Measurements from ENCODE around the gene CAPN10. TPM values are rescaled to one million over a fixed set of nuclear protein-coding genes. Genes with fewer than 3 reads are reported as not detected.

Gene CAPN10
- total RNA-seq, 1 donor from 2014 or later: 20.4 TPM

DNA sequence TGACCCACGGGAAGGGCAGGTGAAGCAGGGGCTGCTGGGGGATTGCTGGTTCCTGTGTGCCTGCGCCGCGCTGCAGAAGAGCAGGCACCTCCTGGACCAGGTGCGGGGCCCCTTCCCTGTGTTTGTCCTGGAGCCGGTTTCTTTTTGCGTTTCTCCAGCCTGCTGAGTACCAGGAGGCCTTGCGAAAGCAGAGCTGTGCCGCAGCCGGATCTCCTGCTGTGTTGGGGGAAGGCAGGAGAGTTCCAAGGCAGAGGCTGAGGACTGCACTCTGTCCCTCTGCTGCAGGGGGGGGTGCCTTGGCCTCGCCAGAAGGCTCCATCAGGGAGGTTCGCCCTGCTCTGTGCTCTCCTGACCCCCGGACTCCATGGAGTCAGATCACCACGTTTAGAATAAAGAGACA is 2.8 kb downstream of the CAPN10 start:
- DNase-seq (ENCODE audit: low read depth in 2 of 2): no peak

DNA sequence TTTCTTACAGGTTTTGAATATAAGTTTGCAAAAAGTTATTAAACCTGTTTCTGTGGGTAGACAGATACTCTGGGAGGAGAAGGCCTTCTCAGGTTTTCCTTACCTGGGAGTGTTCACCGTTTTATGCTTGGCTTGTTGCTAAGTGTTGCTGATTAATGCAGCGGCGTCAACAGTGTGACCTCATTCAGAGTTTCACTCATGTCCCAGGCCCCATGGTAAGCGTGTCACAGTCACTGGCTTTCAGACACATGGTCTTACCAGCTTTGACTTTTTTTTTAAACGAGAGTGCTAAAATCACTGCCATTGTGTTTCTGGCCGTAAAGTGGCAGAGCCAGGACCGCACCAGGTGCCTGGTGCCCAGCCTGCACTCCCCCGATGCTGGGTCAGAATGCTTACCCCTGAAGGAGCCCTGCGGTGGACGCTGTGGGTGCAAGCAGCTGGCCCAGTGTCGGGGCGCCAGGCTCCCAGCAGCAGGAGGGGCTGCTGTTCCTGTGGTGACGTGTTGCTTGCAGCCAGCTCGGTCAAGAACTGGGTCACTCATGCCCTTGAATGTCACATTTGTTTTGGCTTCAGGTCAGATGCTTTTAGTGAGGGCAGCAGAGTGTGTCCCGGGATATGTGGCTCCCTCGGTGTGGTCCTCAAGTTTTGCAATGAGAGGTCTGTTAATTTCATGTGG is 3.5 kb downstream of the CAPN10 start:
- no peak for DNase-seq (ENCODE audit: low read depth in 2 of 2)

DNA sequence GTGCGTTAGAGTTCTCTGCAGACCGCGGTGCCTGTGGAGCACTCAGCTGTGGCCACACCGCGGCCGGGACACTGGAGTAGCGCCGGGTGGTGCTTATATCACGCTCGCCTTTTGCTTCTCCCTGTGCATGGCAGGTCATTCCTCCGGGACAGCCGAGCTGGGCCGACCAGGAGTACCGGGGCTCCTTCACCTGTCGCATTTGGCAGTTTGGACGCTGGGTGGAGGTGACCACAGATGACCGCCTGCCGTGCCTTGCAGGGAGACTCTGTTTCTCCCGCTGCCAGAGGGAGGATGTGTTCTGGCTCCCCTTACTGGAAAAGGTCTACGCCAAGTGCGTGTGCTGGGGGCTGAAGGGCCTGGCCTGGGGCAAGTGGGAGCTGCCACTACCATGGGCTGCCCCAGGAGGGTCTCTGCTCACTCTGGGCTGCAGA is 4.2 kb downstream of the CAPN10 start:
- DNase-seq (ENCODE audit: low read depth in 2 of 2): no peak

DNA sequence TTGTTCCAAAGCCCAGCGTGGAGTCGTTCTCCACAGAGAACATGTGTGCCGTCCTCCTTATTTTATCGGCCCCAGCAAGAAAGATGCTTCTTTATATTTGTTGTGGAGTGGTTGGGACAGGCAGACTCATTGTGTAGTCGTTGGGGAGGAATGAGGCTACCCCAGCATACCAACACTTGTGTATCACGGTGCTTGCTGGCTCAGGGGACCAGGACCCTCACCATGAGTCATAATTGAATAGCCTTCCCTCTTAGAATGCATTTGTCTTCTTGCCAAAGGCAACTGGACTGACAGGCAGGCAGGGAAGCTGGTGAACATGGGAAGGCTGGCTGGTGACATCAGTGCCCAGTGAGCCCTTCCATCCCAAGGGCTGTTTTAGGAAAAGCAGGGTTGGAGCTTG is 4.7 kb downstream of the CAPN10 start:
- DNase-seq (ENCODE audit: low read depth in 2 of 2): no peak

DNA sequence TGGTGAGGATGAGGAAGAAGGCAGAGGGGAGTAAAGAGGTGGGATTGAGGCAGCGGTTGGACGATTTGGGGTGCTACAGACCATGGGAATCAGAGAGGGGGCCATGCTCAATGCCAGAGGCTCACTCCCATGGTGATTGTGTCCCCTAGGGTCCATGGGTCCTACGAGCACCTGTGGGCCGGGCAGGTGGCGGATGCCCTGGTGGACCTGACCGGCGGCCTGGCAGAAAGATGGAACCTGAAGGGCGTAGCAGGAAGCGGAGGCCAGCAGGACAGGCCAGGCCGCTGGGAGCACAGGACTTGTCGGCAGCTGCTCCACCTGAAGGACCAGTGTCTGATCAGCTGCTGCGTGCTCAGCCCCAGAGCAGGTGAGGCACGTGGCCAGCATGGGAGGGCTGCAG is 5.2 kb downstream of the CAPN10 start:
- DNase-seq (ENCODE audit: low read depth in 2 of 2): no peak

DNA sequence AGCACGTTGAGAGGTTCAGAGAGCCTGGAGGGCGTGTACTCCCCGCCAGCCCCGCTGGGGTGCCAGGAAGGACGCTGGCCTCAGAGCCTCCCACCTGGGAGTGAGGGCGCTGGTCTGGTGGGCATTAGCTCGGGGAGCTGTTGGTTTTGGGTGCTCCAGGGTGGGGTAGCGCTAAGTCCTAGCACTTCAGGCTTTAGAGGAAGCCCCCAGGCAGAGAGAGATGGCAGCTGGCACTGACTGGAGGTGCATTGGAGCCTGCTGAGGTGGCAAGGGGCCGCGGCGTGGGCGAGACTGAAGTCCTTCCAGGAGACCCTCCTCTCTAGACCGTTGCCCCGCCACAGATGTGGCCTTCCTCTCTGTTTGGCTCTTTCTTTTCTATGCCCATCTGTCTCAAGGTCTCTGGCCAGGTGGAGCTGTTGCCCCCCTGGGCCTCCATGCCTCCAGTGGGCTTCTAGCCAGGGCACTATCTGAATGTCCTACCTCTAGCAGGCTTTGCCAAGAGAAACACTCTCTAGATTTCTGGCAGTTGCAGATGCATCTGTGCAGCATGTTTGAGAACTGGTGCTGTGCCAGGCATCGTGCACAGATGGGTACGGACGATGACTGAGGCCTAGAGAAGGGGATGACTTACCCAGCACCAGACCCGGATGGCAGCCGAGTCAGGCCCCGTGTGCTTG is 6.6 kb downstream of the CAPN10 start:
- DNase-seq (ENCODE audit: low read depth in 2 of 2): no peak

DNA sequence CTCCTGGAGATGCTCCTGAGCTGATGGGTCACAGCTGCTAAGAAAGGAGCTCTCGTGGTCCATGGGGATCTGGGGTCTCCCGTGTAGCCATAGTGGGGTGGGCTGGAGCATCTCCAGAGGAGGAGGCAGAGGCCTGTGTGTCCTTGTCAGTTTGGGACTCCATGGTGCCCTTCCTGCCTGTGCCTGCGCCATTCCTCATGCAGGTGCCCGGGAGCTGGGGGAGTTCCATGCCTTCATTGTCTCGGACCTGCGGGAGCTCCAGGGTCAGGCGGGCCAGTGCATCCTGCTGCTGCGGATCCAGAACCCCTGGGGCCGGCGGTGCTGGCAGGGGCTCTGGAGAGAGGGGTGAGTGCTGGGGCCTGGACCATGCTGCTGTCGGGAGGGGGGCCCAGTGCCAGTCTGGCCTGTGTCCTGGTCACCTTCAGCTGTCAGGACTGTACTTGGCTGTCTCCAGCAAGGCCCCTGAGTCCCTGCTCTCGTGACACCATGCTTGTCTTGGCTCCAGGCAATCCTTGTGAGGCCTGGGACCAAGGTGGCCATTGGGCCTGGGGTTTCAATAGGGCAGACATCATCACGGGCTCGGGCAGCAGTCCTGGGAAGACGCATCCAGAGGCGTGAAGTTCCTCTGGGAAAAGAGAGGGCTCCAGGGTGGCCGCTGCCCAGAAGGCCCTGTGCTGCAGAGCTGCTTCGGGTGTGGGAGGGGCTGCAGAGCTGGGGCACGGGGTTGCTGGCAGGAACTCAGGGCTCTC is 7.3 kb downstream of the CAPN10 start:
- DNase-seq (ENCODE audit: low read depth in 2 of 2): no peak

DNA sequence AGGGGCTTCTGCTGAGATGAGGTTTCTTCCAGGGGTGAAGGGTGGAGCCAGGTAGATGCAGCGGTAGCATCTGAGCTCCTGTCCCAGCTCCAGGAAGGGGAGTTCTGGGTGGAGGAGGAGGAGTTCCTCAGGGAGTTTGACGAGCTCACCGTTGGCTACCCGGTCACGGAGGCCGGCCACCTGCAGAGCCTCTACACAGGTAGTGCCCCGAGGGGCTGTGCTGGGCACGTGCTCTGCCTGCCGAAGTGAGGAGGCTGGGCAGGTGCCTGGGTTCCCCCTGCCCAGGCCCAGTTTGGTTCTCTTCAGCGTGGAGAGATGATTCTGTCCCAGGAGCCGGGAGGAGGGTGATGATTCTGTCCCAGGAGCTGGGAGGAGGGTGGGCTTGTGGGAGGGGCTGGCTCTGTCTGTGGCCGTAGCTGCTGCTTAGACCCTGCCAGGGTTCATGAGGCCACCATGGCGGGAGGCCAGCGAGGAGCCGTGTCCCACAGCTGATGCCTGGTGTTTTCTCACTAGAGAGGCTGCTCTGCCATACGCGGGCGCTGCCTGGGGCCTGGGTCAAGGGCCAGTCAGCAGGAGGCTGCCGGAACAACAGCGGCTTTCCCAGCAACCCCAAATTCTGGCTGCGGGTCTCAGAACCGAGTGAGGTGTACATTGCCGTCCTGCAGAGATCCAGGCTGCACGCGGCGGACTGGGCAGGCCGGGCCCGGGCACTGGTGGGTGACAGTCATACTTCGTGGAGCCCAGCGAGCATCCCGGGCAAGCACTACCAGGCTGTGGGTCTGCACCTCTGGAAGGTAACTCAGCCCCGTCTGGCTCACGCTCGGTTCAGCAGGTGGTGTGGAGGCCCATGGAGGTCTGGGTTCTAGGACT is 8.2 kb downstream of the CAPN10 start:
- DNase-seq (ENCODE audit: low read depth in 2 of 2): no peak

DNA sequence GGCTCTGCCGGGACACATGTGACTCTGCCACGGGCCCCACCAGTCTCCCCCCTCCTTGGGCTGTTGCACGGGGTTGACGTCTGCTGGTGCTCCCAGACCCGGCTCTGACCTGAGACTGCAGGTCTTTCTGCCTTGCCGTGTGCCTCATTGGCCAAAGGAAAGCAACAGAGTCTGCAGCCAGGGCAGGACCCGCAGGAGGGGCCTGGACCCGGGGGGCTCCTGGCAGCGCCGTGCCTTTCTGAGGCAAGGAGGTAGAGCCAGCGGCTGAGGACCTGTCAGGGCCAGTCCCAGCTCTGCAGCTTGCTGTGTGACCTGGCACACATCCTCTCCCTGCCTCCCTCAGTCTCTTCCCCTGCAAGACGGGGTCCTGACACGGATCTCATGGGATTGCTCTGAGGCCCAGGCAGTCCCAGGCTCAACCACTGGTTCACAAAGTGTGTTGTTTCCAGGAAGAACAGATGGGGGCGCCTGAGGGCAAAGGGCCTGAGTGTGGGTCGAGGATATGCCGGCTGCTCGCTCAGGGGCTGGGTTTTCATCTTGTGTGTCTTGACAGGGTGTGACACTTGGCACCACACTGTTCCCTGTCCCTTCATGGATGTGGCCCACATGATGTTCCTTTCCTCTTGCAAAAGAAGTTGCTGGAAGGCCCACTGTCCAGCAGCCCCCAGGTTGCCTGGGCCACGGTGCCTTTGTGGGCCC is 9.0 kb downstream of the CAPN10 start:
- no peak for DNase-seq (ENCODE audit: low read depth in 2 of 2)

DNA sequence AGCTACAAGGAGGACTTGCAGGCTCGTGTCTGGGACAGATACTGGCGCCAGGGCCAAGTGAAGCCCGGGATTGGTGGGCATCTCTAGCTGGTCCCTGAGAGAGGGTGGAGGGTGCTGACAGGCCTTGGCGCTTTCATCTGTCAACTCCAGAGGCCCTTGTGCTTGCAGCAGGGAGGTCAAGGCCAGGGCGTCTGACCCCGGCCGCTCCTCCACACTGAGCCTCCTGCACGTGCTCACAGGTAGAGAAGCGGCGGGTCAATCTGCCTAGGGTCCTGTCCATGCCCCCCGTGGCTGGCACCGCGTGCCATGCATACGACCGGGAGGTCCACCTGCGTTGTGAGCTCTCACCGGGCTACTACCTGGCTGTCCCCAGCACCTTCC is 9.5 kb downstream of the CAPN10 start:
- no peak for DNase-seq (ENCODE audit: low read depth in 2 of 2)

DNA sequence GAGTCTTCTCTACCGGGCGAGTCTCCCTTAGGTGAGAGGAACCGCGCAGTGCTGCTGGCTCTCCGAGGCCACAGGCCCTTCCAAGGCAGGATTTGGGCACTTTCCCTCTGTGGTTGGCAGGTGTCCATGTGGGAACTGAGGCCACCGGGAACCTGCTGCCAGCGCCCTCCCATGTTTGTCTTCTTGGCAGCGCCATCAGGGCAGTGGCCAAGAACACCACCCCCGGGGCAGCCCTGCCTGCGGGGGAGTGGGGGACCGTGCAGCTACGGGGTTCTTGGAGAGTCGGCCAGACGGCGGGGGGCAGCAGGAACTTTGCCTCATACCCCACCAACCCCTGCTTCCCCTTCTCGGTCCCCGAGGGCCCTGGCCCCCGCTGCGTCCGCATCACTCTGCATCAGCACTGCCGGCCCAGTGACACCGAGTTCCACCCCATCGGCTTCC is 10.0 kb downstream of the CAPN10 start:
- no peak for DNase-seq (ENCODE audit: low read depth in 2 of 2)

DNA sequence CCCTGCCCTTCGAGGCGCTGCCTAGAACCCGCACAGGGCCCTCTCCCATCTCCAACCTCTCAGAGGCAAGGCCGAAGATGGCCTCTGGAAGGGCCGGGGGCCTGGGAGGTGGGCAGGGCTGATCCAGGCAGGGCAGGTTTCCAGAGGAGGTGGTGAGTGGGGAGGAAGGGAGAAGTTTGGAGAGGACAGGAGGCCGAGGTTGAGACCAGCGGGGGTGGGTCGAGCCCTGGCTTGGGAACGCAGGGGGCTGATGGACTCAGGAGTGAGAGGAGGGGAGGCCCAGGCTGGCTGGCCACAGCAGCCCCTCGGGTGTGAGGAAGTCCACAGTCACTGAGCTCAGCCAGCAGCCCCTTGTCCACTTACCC is 10.5 kb downstream of the CAPN10 start:
- no peak for DNase-seq (ENCODE audit: low read depth in 2 of 2)

DNA sequence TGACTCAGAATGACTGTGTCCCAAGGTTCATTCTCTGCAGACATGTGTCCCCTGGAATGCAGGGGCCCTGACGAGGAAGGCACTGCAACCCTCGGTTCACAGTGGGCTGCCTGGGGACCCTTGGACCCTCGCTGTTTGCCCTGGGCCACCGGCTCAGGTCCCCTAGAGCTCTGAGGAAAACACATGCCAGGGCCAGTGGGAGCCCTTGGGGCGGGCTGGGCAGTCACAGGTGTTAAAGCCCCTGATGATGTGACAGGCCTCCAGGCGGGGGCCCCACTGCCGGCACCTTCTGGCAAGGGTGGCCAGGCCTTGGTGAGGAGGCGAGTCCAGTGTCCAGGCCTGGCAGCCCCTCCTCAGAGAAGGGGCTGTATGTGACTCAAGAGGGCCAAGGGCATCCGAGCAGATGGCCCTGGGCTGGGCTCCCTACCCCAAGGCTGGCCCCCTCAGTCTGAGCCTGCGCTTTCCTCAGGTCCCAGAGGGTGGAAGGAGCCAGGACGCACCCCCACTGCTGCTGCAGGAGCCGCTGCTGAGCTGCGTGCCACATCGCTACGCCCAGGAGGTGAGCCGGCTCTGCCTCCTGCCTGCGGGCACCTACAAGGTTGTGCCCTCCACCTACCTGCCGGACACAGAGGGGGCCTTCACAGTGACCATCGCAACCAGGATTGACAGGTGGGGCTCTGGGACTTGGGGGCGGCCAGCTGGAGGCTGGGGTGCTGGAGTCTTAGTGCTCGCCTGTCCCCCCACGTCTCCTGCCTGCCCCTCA is 11.1 kb downstream of the CAPN10 start:
- no peak for DNase-seq (ENCODE audit: low read depth in 2 of 2)

DNA sequence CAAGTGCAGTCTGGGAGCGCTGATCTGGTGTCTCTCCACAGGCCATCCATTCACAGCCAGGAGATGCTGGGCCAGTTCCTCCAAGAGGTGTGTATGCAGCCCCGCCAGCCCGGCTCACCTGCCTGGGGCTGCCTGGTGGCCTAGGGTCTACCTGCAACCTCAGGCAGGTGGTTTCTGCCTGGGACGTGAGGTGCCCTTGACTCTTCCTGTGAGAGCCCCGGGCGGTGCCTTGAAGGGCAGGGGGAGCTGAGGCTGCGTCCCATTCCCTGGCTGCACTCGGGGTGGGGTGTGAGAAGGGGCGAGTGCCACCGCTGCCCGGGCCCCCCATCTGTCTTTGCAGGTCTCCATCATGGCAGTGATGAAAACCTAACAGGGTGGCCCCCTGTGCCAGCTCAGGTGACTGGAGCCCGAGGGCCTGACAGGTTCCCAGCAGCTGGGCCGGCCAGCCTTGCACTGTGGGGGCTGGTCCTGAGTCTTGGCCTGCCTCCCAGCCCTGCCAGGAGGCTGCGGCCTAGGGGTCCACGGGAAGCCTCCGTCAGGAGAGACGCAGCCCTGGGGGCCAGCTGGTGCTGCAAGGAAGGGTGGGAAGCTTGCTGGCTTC is 11.9 kb downstream of the CAPN10 start:
- no peak for DNase-seq (ENCODE audit: low read depth in 2 of 2)

DNA sequence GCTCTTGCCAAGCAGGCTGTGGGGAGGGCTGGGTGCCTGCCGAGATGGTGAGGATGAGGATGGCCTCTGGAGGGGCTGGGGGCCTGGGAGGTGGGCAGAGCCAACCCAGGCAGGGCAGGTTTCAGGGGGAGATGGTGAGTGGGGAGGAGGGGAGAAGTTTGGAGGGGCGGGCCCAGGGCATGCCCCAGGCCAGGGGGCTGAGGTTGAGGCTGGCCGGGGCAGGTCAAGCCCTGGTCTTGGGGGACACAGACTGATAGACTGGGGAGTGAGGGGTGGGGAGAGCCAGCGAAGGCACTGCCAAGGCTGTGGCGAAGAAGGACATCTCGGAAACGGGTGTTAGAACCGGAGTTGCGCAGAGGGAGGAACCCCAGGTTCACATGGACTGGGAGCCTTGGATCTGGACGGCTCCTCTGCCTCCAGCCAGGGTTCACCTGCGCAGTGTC is 12.6 kb downstream of the CAPN10 start:
- no peak for DNase-seq (ENCODE audit: low read depth in 2 of 2)

DNA sequence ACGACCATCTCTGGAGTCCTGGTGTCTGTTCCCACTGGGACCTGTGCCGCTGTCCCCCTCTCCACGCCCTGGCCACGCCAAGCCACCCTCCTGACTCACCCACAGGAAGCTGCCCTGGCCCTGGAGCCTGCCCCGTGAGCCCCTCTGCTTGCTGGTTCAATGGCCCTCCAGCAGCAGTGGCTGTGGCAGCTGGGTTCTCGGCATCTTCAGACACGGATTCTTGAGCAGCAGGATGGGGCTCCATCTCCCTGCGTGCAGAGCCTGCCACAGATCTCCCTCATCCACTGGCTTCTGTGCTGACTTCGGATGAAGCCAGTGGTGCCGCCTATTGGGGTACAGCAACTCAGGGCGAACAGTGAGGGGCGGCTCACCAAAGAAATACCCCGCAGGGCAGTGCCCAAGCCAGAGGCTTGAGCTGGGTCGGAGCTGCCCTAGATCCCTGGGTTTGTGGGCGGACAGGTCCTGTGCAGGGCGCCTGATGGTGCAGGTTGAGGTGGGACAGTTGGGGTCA is 14.0 kb downstream of the CAPN10 start:
- DNase-seq (ENCODE audit: low read depth in 2 of 2): no peak

DNA sequence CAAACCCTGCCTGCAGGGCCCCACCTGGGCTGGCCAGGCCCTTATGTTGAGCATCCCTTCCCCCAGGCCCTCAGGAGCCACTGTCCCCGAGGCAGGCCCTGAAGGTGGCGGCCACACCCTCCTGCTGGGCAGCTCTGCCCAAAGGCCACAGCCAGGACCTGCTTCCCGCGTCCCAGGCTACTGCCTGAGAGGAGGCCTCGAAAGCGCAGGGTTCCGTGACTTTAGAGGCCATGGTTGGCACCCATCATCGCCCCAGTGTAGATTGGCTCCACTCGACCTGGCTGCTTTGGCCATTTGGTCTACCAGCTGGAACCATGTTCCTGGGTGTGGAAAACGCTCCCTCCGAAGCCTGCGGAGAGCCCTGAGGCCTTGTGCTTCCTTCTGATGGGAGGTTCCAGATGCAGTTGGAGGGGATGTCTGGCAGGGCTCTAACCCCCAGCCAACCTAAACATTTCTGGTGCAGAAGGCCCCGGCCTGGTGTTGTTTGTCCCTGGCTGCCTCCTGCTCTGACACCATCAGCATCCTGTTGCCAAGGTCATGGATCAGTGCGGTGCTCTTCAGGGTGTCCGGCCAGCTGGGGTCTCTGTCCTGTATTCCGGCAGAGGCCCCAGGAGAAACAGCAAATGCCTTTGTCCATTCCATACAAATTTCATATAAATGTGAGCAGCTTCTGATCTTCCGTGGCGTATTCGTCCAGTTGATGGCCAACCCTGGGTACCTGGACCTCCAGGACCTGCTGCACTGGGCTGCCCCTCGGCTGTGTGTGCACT is 14.7 kb downstream of the CAPN10 start:
- DNase-seq (ENCODE audit: low read depth in 2 of 2): peak in 1 of 2 donors; percentile 36

DNA sequence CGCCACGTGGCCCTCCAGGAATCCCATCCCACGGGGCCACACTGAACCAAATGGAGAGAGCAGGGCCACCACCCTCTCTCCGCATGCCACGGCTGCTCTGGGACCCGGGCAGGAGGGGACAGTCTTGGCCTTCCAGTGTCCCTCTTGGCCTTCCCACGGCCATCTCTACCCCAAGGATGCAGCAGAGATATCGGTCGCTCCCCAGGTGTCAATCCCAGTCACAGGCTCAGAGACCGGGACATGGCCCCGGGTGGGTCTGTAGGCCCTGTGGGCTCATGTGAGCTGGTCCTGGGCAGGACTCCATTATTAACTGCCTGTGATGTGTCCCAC is 15.3 kb downstream of the CAPN10 start:
- DNase-seq (ENCODE audit: low read depth in 2 of 2): no peak

Data from dermis microvascular lymphatic vessel endothelial cell (primary cell).